GM21619 (cell line): ENCODE results near the gene KLHL25.

Source experiments
- ATAC-seq: cut with Tn5 transposase; IDR thresholded peaks from one replicate; pipeline ENCODE4 v1.9.1; 2021; ENCODE audit not compliant: unreplicated experiment

Gene KLHL25

DNA sequence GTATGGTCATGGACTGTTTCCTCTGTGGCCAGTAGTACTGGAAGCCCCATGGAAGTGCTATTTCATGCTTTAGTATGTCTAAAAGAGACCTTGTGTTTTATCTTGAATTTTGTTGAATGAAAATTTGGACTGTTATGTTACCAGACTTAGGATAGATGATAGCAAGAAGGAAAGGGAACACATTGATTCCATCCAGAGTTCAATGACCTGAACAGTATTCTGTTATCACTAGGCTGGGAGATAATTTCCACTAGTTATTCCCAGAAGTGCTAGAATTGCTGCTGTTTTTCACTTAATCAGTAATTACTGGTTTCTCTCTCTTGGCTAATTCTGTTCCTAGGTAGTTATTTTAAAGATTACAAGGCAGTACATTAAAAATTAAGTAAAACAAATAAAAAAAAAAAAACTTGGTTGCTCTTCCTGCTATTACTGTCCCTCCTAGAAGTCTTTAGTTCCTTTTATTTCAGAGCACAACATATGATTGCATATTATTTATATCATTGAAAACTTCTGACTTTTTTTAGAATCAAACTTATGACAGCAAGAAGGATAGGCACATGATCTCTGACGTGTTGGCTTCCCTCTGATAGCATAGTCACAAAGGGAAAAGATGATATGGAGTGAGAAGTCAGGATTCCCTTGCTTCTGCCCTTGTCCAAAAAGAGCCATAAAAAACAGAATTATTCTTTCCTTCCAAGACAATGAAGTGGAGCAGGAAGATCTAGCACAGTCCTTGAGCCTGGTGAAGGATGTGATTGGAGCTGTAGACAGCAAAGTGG, 72.2 kb downstream of the KLHL25 start:
- ATAC-seq, result no peak

DNA sequence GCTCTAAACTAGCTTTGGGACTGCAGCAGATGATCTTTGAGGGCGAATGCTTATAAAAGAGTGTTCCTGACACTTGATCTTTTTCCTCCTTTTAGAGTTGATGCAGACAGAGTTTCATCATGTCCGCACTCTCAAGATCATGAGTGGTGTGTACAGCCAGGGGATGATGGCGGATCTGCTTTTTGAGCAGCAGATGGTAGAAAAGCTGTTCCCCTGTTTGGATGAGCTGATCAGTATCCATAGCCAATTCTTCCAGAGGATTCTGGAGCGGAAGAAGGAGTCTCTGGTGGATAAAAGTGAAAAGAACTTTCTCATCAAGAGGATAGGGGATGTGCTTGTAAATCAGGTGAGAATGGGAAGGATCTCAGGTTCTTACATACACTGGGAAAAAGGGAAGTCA, 75.7 kb downstream of the KLHL25 start:
- no peak for ATAC-seq

DNA sequence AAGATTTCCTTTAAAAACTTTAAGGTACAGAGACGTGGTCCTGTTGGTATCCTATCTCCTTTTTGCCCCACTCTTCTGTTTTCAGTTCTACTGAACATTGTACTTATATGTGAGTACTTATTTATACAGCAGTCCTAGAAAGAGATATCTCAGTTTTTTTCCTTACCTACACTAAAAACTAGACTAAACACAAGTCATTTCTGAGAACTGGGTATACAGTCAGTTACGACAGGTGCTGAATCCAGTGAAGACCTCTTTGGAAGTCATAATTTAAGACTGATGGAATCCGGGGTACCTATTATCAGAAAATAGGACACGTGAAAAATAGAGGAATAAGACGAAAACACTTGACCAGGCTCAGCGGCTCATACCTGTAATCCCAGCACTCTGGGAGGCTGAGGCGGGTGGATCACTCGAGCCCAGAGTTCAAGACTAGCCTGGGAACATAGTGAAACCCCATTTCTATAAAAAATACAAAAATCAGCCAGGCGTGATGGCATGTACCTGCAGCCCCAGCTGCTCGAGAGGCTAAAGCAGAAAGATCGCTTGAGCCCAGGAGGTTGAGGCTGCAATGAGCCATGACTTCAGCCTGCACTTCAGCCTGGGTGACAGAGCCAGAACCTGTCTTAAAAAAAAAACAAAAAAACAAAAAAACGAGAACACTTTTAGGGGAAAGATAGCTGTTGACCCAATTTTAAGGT, 76.3 kb downstream of the KLHL25 start:
- ATAC-seq, result no peak

DNA sequence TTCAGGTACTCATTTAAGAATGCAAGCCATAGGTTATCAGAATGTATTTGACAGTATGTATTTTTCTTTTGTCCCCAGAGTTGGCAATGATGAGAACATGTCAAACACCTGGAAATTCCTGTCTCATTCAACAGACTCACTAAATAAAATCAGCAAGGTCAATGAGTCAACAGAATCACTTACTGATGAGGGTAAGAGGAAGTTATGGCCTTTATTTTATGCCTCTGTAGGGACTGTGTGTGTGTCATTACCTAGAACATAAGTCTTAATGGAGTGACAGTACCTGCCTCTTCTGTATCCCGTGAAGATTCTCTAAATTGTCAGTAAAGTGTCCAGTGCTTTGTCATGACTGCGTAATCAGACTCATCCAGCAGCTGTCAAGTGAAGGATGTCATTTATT, 77.5 kb downstream of the KLHL25 start:
- no peak for ATAC-seq

DNA sequence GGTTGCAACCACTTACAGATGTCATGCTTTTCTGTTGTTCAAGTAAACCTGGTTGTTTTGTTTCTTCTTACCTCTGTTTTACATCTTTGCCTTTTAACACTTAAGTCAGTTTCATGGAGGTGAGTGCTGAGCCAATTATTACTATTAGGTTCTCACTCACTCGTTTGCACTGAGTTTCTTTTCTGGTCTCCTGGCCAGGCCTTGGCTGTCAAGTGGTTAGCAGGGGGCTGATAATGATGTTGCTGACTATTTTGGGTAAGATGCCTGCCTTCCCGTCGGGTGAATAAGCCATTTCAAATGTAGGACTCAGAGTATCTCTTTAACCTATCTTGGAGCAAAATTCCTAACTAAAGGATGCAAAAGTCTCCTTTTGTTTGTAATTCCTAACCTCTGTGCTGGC, 78.5 kb downstream of the KLHL25 start:
- no peak for ATAC-seq

DNA sequence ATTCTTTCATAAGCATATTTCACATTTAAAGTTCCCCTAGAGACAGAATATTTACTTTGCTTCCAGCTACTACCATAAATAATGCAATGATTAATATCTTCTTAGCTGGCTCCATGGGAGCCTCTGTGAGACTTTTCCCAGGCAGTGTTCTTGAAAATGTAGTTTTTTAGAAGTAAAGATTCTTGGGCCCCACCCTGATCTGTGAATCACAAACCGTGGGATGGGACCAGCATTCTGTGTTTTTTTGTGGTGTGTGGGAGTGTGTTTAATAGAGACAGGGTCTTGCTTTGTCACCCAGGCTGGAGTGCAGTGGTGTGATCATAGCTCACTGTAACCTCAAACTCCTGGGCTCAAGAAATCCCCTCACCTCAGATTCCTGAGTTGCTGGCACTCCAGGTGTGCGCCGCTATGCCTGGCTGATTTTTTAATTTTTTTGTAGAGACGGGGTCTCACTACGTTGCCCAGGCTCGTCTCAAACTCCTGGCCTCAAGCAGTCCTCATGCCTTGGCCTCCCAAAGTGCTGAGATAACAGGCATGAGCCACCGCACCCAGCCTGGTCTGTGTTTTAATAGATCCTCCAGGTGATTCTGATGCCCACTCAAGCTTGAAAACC, 83.0 kb downstream of the KLHL25 start:
- ATAC-seq, result no peak

DNA sequence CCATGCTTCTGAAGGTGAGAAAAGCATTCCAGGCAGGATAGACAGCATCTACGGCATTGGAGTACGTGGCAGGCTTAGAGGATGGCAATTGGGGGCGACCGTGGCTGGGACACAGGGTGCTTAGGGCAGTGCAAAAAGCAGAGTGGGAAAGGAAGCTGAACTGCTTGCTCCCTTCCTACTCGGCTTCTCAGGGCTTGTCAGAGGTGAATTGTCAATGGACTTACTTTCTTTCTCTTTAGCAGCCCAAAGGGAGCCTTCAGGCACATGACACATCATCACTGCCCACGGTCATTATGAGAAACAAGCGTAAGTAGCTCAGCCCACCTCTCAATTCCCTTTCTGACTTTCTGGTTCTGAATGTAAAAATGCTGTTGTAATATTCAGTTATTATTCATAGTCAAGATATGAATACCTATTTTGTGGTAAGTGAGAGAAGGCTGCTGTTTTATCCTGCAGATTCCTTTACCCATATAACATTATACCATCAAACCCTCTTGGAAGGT, 84.3 kb downstream of the KLHL25 start:
- ATAC-seq, result peak; percentile 49
